GM12865 (cell line): ENCODE results near the gene VPS50.

ENCODE experiments used
- DNase-seq: peaks from one replicate; pipeline ENCODE4 v3.0.0; 2010; ENCODE audit warnings: low read depth
- H3K4me3 ChIP-seq: 2 replicates; pipeline ENCODE4 v1.5.1; 2011; ENCODE audit warnings: mild to moderate bottlenecking, low read depth, low read length, control low read depth
- TF ChIP-seq, protein P1 (sequence below): IDR thresholded peaks from 2 replicates; pipeline ENCODE4 v1.5.1; 2011; ENCODE audit warnings: low read length, control low read depth, low read depth, inconsistent platforms; ENCODE audit not compliant: insufficient read depth; ENCODE audit errors: missing control alignments

The VPS50 gene

DNA sequence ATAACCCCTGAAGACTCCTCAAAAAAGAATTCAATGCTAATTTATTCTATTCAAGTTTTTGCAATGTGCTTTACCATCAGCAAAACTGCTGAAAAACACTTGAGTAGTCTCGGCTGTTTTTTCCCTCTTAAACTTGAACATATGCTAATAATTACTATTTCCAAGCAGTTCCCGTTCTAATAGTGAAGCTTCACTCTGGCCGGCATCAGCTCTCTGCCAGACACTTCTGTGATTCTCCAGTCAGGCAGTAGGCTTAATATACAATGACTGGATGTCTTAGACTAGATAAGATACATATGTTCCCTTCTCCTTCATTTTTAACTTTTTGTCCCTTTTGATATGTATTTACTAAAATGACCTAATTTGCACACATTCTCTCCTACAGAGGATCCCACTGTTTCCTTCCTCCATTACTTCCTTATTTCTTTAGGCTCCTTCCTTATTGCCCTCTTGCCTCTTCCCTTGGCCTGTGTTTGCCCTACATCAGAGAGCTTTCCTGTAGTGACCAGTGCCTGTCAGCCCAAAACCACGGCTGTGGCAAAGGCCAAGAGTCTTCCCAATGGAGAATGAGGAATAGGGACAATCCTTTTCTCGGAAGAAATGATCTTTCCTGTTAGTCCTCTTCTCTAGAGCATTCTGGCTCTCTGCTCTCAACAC lies 29.4 kb upstream of the VPS50 start:
- H3K4me3 ChIP-seq: no peak overlapping the region
- TF ChIP-seq, protein P1, sequence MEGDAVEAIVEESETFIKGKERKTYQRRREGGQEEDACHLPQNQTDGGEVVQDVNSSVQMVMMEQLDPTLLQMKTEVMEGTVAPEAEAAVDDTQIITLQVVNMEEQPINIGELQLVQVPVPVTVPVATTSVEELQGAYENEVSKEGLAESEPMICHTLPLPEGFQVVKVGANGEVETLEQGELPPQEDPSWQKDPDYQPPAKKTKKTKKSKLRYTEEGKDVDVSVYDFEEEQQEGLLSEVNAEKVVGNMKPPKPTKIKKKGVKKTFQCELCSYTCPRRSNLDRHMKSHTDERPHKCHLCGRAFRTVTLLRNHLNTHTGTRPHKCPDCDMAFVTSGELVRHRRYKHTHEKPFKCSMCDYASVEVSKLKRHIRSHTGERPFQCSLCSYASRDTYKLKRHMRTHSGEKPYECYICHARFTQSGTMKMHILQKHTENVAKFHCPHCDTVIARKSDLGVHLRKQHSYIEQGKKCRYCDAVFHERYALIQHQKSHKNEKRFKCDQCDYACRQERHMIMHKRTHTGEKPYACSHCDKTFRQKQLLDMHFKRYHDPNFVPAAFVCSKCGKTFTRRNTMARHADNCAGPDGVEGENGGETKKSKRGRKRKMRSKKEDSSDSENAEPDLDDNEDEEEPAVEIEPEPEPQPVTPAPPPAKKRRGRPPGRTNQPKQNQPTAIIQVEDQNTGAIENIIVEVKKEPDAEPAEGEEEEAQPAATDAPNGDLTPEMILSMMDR: no peak
- DNase-seq: no peak

DNA sequence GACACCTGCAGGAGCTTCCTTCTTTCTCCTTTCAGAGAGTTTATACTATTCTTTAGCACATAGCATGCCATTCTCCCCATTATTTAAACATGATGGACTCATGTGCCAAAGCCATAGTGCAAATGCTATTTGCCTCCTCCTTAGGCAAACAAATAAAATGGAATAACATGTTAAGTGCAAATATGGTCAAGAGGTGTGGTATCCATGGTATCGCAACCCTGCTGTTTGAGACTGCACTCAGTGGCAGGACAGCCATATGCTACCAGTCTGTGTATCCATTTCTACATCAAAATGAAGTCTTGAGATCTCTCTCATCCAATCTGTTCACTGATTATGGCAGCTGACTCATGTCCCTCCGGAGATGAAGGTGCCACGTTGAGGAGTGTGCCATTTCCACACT lies 28.7 kb upstream of the VPS50 start:
- H3K4me3 ChIP-seq: no peak overlapping the region
- TF ChIP-seq, protein P1: no peak
- no peak for DNase-seq

DNA sequence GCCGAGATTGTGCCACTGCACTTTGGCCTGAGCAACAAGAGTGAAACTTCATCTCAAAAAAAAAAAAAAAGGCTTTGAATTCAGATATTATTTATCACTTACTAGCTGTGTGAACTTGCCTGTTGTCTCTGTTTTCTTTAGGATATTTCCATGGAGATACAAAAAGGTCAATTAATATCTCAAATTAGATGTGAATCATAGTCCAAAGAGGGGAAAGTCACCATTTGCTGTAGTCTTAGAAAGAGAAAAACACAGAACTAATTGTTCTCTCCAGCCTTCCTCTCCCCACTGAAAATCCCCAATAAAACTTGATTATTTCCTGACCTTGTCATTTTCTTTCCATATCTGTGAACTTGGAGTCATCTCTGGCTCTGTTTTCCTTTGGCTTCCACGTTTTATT lies 27.1 kb upstream of the VPS50 start:
- no peak overlapping the region for H3K4me3 ChIP-seq
- TF ChIP-seq, protein P1: no peak
- no peak for DNase-seq

DNA sequence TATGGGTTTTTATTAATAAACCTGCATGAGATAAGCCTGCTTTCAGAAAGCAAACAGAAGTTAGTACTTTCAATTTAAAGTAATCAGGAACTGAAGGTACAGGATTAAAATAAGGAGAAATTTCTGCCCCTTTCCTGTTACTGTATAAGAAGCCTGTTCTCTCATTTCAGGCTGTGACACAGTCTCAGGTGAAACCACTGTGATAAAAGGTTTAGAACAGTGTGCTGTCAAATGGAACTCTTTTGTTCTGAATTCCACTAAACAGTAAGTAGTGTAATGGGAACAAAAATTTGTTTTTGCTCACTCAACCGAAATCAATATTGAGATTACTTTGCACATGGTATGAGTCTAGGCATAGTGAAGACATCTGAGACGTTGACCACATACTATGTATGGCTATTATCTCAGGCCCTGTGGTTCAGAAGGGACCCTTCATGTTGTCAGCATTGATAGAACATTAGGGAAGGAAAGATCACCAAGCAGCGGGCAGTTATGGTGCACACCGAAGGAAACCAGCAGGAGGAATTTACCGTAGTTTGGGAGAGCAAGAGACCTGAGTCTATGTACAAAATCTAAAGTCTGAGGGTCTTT lies 20.8 kb upstream of the VPS50 start:
- DNase-seq: no peak
- no peak overlapping the region for H3K4me3 ChIP-seq
- TF ChIP-seq, protein P1: no peak

DNA sequence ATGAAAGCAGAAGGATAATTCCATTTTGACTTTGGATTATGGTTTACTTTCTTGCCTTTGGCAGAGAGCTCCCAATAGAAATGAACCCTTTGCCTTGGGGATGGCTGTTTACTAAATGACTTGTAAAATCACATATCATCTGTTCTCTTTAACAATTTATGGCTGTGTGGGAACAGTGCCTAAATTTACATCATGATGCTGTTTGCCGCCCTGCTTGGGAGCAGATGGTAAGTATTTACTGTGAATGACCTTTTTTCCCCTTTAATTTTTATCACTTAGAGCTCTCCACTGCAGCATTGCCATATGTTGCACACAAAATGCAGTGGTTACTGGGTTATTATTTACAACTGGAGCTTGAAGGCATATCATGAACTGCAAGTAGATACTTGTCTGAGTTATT lies 19.3 kb upstream of the VPS50 start:
- H3K4me3 ChIP-seq: no peak overlapping the region
- DNase-seq: no peak
- TF ChIP-seq, protein P1: no peak

DNA sequence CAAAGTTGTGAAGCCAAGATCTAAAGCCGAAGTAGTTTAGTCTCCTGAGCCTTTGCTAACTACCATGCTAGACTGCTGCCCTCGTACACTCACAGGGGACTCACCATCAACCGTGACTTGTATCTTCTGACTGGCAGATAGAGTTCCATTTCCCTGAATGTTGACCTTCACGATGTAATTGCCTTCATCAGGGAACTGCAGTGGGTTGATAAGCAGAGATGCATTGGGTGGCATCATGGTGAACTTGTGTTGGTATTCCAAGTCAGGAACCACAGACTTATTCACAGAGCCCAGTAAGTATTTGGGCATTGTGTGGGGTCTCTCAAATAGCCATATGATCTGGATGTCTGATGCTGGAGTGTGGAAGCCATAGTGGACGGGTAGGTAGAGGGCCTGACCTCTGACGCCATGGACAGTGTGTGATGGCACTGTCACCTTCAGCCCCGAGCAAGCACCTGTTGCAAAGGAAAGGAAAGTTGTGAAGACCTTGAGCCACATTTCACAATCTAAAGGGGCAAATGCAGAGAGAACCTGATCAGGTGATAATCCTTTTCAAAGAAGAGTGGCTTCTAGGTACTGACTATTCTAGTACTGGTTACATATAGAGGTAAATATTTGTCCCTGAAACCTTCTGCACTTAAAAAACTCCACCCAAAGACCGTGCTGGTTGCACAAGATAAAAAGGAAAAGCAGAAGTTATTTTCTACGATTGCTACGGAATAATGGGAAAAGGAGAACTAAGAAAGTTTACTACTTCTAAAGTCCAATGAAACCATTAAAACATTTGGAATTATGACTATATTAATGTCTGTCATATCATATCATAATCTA lies 13.0 kb upstream of the VPS50 start:
- DNase-seq: no peak
- no peak overlapping the region for H3K4me3 ChIP-seq
- TF ChIP-seq, protein P1: no peak
